Vagina (tissue), 2 donors: ENCODE results near the gene CCDC167. TPM values are rescaled to one million over a fixed set of nuclear protein-coding genes. Genes with fewer than 3 reads are reported as not detected.

Experiments
- DNase-seq, 2 donors: peaks; one replicate each; pipeline ENCODE4 v3.0.0-alpha.2; 2017; ENCODE audit errors: extremely low spot score in 2 of 2
- H3K27ac ChIP-seq: fragments of 200-600 bp; sonication (generic); one replicate; pipeline ENCODE4 v1.5.1; 2019
- H3K27me3 ChIP-seq: fragments of 200-600 bp; sonication (generic); one replicate; pipeline ENCODE4 v1.5.1; 2019
- H3K36me3 ChIP-seq, 2 donors: fragments of 200-600 bp; sonication (generic); one replicate each; pipeline ENCODE4 v1.5.1; 2017 to 2019
- H3K4me1 ChIP-seq: fragments of 200-600 bp; sonication (generic); one replicate; pipeline ENCODE4 v1.5.1; 2019
- H3K4me3 ChIP-seq, 2 donors: fragments of 200-600 bp; sonication (generic); 1 replicate in 1 of 2; 2 replicates in 1 of 2; pipeline ENCODE4 v1.5.1; 2016 to 2019
- H3K9me3 ChIP-seq: fragments of 200-600 bp; sonication (generic); one replicate; pipeline ENCODE4 v1.5.1; 2019
- CTCF ChIP-seq, 3 experiments: fragments of 450-650 bp in 2 of 3; fragments of 200-600 bp in 1 of 3; sonication (generic) in 1 of 3; IDR thresholded peaks; one replicate each; pipeline ENCODE4 v1.5.1; 2017 to 2019; ENCODE audit warnings: antibody characterized with exemption in 3 of 3, mild to moderate bottlenecking in 2 of 3, moderate library complexity in 2 of 3
- POLR2A ChIP-seq, 2 donors: fragments of 450-650 bp; IDR thresholded peaks; one replicate each; pipeline ENCODE4 v1.6.1; 2017; ENCODE audit warnings: antibody characterized with exemption in 2 of 2, mild to moderate bottlenecking in 2 of 2, moderate library complexity in 2 of 2
- POLR2AphosphoS5 ChIP-seq, 2 donors: sonication (generic); formaldehyde crosslinking; IDR thresholded peaks; one replicate each; pipeline ENCODE4 v1.9.0; 2017; ENCODE audit warnings: antibody characterized with exemption in 2 of 2, mild to moderate bottlenecking in 2 of 2, low read depth in 1 of 2; ENCODE audit not compliant: insufficient read depth in 1 of 2
- intact Hi-C: fragments of 100-400 bp; cut with DNase I; formaldehyde crosslinking; loops from one replicate; pipeline ENCODE4 v1.15.1; 2023
- total RNA-seq: library from RNA; depleted of rRNA; stranded (reverse); fragments of >200 nt; gene quantifications from one replicate; pipeline ENCODE4 v1.2.3, GENCODE V29; 2016

The CCDC167 gene
- total RNA-seq, 1 donor from 2014 or later, result 34.6 TPM

DNA sequence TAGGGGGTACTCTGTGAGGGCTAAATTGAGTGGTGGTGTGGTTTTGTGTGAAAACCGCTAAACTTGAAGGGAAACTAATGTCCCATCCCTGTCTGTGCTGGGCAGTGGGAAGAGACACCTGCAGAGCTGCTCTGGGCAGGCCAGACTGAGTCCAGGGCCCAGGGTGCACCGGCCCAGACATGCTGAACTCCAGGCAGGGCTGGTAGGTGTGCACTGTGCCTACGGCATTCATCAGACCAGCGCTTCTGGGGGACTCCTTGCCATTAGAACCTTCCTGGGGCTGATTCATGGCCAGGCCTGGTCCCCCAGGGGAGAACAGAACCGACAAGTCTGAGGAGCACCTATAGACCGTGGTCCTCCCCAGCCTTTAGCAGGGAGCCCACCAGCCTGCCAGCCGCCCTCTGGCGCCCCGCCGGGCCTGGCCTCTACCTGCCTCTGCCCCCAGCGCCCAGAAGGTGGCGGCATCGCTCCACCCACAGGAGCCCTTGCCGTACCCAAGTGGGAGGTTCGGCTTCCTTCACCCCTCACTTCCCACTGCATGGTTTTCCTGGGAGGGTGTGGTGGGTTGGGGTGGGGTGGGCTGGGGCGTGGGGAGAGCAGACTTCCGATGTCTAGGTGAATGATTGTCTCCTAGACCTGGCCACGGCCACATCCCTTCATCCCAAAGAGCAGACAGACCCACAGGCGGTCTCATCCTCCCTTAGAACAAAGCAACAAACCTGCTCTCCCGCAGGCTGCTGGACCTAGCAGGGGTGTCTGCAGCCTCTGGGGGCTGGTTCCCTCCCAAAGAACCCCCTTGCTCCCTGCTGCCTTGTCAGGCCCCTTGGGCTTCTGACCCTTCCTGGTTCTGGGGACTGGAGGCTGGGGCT lies 15.5 kb downstream of the CCDC167 start:
- peaks cover 9% of the 10 kb centered on the region for H3K4me1 ChIP-seq
- intact Hi-C loops, result no loop called here
- no peak overlapping the region for H3K27ac ChIP-seq
- H3K36me3 ChIP-seq, result peaks cover 0 to 10% of the 10 kb centered on the region in 2 donors
- no peak for TF ChIP-seq POLR2AphosphoS5 (IDR thresholded peaks at IDR 0.05; ENCODE audit: insufficient read depth in 1 of 2, low read depth in 1 of 2)
- peak; percentile 45 to 63 (median 56) for TF ChIP-seq CTCF (IDR thresholded peaks at IDR 0.05)
- TF ChIP-seq POLR2A (IDR thresholded peaks at IDR 0.05), result no peak
- H3K27me3 ChIP-seq, result no peaks in the 10 kb centered on the region
- no peak overlapping the region for H3K4me3 ChIP-seq
- no peaks in the 10 kb centered on the region for H3K9me3 ChIP-seq
- DNase-seq, result no peak

DNA sequence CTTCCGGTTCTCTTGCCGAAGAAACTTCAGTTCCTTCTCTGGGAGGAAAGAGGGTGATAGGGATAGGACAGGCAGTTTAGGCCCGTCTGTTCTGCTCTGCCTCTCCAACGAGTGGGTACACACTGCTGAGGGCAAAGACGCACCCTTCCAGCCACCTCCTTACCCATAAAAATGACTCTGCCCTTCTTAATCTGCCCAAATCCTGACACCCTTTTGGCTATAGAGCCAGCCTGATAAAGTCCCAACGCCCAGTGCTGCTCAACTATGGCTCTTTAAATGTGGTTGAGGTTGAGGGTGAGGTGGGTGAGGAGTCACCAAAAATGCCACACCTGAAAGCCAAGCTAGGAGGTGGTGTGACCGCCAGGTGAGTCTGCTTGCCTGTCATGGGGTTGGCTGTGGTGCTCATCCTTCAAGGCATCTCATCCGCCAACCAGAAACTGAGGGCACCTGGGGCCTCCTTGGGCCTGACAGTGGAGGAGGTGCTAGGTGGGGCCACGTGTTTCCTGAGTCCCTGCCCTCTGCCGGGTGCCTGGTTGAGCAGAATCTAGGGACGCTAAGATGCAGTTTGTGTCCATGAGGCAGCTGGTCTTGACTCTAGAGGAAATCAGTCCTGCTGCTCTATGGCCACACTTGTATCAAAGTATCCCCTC lies 16.3 kb downstream of the CCDC167 start:
- no peak overlapping the region for H3K27ac ChIP-seq
- H3K9me3 ChIP-seq, result no peaks in the 10 kb centered on the region
- no peak for DNase-seq
- TF ChIP-seq CTCF (IDR thresholded peaks at IDR 0.05) (no peak), POLR2AphosphoS5 (IDR thresholded peaks at IDR 0.05; ENCODE audit: insufficient read depth in 1 of 2, low read depth in 1 of 2) (no peak), POLR2A (IDR thresholded peaks at IDR 0.05) (no peak)
- no peak overlapping the region for H3K4me3 ChIP-seq
- intact Hi-C loops, result no loop called here
- H3K36me3 ChIP-seq, result peaks cover 0 to 17% of the 10 kb centered on the region in 2 donors
- H3K4me1 ChIP-seq, result peaks cover 9% of the 10 kb centered on the region
- H3K27me3 ChIP-seq, result no peaks in the 10 kb centered on the region

DNA sequence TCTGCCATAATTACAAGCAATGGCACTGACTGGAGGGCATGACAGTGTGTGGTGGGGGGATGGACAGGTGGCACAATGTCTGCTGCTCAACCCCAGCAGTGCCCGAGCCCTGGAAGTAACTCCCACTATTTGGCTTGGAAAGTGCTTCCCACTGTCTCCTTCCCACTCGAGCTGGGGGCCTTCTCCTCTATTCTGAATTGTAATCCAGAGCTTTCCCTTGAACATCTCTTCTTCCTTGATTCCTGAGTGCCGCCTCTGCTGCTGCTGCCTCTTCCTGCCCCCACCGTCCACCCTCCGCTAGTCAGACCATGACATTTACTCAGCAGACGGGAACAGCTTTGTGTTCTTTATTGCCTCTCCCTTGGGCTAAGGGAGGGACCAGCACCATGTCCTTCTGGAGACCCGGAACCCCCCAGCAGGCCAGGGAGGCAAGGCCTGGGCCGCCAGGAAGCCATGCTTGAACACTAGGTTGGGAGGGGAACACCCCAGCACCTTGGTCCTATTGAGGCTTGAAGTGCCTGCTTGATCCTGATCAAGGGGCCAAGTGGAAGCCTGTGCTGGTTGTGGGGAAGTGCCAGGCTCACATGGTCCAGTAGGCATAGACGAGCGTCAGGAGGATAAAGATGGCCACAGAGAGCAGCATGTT lies 17.0 kb downstream of the CCDC167 start:
- peaks cover 0 to 23% of the 10 kb centered on the region in 2 donors for H3K36me3 ChIP-seq
- TF ChIP-seq POLR2A (IDR thresholded peaks at IDR 0.05) (no peak), POLR2AphosphoS5 (IDR thresholded peaks at IDR 0.05; ENCODE audit: insufficient read depth in 1 of 2, low read depth in 1 of 2) (no peak), CTCF (IDR thresholded peaks at IDR 0.05) (no peak)
- H3K27me3 ChIP-seq, result no peaks in the 10 kb centered on the region
- H3K4me3 ChIP-seq, result no peak overlapping the region
- H3K27ac ChIP-seq, result no peak overlapping the region
- DNase-seq, result no peak
- intact Hi-C loops, result no loop called here
- H3K4me1 ChIP-seq, result peaks cover 9% of the 10 kb centered on the region
- H3K9me3 ChIP-seq, result no peaks in the 10 kb centered on the region

DNA sequence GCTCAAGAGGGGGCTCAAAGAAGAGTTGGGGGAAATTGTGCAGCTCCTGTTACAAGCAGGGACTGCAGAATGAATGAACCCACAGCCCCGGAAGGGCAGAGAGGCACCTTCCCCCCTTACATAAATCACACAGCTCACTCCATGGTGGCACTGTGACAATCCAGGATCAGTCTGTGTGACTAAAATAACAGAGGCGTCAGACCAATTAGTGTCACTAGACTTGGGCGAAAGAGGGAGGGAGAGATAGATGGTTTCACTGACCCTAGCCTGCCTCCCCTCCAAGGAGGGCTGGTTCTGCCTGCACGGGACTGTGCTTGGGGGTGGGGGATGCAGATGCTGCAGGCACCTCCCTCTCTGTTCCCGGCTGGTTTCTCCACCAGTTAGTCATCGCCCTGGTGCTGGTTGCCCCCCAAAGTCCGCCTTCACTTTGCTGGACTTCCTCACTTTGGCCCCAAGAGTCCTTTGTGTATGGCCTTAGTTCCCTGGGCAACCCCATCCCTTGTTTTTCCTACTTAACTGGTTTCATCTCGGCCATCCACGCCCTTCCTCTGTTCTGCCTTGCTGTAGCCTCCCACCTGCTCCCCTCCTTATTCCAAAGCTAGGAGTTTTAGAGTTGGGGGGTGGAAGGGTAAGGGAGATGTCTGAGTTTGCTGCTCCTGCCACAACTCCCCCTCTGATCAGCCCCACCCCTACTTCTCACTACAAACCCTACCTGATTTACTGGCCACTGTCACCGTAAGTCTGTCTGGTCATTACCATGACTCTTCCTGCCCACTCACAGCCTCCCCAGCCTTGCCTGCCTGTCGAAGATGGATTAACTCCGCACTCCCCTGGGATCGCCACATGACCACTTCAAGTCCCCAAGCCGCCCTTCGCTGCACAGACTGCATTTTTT lies 17.7 kb downstream of the CCDC167 start:
- Histone ChIP-seq H3K27ac (no peak overlapping the region), H3K9me3 (no peaks in the 10 kb centered on the region), H3K4me3 (no peak overlapping the region), H3K27me3 (no peaks in the 10 kb centered on the region), H3K4me1 (peaks cover 9% of the 10 kb centered on the region), H3K36me3 (peaks cover 0 to 28% of the 10 kb centered on the region in 2 donors)
- intact Hi-C loops, result no loop called here
- no peak for DNase-seq
- TF ChIP-seq POLR2A (IDR thresholded peaks at IDR 0.05) (no peak), POLR2AphosphoS5 (IDR thresholded peaks at IDR 0.05; ENCODE audit: insufficient read depth in 1 of 2, low read depth in 1 of 2) (no peak), CTCF (IDR thresholded peaks at IDR 0.05) (no peak)
